GM21619 (cell line): ENCODE measurements around the gene LRP2BP.
"Not testable (repeated sequence)": the region's sequence is repeated elsewhere in the genome, so short reads cannot be mapped to it uniquely, and the experiment has no call there.

Experiments used
- ATAC-seq: cut with Tn5 transposase; IDR thresholded peaks from one replicate; pipeline ENCODE4 v1.9.1; 2021; ENCODE audit not compliant: unreplicated experiment

LRP2BP gene

DNA sequence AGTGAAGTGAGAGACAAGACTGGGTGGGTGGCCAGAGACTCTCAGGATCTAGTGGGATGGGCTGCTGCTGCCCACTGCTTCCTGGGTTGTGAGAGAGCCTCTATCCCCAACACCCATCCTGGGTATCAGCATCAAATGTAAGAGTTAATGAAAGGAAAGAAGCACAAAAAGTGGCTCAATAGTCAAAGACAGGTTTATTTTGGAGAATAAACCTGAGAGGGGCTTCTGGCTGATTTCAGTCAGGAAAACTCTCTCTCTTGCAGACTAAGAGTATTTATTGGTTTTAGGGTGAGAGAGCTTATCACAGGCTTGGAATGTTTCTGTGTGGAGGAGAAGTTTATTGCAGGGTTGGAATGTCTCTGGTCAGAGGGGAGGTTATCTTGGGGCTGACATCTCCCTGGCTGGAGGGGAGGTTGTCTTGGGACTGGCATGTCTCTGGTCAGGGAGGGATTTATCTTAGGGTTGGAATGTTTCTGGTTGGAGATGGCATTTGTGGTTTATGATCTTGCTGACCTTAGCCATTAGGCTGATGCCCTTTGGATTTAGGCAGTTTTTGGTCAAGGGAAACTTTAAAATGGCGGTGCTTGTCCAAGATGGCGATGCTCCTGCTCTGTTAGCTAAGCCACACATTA lies 65.7 kb downstream of the LRP2BP start:
- not testable (repeated sequence) for ATAC-seq

DNA sequence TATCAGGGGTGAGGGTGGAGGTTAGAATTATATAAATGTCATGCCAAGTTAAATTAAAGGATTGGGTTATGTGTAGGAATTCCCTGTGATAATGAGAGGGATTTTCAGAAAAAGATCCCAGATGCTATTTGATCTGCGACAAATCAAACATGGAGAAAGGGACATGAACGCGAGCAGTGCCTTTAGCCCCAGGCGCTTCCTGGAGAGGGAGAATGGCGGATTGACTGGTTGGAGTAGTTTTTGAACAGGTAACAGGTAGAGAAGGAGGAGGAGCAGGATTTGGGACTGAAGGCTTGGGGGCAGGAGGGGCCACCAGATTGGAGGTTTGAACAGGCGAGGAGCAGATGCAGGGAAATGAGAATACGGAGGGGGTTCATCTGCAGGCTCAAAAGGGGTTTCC lies 67.1 kb downstream of the LRP2BP start:
- ATAC-seq: no peak

DNA sequence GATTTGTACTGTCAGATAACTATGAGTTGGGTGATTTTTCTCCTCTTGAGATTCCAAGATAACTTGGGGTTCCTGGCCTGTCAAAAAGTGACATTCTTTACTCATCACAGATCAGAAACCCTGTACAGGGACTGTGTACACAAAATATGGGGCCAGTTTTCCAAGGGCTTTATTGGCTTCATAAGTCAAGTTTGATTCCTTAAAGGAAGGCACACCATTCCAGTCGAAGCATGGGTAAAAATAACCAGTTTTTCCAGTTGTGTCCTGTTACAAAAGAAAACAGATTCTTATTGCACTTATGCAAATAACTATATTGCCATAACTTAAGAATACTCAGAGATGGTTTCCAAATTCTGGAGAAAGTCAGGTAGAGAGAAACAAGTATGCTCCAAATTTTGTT lies 70.0 kb downstream of the LRP2BP start:
- not testable (repeated sequence) for ATAC-seq

DNA sequence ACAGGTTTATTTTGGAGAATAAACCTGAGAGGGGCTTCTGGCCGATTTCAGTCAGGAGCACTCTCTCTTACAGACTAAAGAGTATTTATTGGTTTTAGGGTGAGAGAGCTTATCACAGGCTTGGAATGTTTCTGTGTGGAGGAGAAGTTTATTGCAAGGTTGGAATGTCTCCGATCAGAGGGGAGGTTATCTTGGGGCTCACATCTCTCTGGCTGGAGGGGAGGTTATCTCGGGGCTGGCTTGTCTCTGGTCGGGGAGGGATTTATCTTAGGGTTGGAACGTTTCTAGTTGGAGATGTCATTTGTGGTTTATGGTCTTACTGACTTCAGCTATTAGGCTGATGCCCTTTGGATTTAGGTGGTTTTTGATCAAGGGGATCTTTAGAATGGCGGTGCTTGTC lies 71.4 kb downstream of the LRP2BP start:
- ATAC-seq: not testable (repeated sequence)

DNA sequence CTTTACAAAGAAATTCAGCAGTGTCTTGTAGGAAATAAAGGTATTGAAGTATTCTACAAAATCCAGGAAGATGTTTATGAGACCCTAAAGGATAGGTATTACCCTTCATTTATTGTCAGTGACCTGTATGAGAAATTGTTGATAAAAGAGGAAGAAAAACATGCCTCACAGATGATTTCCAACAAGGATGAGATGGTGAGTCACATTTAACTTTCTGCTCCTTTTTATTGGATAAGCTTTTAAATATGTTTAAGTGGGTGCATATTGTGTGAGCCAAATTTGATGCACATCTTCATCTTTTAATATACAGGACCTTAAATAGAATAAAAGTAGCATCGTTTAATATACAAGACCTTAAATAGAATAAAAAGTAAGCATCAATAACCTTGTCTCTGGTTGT lies 72.1 kb downstream of the LRP2BP start:
- no peak for ATAC-seq

DNA sequence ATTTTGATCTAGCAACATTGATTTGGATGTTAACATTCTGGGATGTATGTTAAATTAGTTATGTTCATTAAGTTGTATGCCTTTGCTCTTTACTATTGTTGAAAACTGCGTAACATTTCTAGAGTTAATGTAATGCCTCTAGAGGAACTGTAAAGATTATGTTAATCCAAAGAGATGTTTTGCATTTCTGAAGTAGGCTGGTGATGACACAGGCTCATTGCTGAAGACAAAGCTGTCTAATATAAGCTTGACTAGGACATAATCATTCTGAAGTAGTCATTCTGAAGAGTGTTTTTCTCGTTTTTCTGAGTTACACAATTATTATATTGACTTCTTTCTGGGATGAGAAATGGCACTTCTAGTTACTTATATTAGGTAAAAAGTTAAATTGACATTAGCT lies 72.9 kb downstream of the LRP2BP start:
- no peak for ATAC-seq

DNA sequence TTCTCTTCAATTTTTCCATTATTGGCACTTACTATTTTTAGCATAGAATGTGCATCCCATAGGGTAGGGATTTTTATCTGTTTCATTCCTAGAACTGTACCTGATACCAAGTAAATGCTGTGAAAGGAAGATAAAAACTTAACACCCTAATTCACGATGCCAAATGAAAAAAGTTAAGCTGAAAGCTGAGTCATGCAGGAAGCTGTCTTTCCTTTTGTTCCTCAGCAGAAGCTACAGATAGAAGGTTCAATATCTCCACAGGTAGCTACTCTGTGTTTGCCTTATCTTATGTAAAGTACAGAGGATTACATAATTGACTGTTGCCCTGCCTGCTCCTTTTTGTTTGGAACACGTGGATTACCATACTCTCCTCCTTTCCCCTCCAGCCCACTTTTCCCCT lies 77.0 kb downstream of the LRP2BP start:
- no peak for ATAC-seq

DNA sequence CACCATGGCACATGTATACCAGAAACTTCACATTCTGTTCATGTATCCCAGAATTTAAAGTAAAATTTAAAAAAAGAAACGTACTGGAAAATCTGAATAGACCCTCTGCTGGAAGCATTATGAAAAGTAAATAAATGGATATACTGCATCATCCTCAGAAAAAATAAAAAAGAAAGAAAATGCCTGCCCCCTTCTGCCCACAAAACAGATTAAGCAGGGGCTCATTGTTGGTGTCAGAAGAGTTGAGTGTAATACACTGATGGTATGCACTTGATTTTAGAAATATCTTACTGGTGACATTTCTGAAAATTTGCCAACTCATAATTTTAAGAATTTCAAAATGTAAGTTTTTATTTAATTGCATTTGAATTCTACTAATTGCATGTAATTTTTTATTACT lies 77.8 kb downstream of the LRP2BP start:
- no peak for ATAC-seq

DNA sequence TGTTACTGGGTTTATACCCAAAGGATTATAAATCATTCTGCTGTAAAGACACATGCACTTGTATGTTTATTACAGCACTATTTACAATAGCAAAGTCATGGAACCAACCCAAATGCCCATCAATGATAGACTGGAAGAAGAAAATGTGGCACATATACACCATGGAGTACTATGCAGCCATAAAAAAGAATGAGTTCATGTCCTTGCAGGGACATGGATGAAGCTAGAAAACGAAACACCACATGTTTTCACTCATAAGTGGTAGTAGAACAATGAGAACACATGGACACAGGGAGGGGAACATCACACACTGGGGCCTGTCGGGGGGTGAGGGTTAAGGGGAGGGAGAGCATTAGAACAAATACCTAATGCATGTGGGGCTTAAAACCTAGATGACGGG lies 78.3 kb downstream of the LRP2BP start:
- not testable (repeated sequence) for ATAC-seq
